Dedifferentiated amniotic fluid mesenchymal stem cell (primary cell): ENCODE data around the gene TBC1D8.
A peak's percentile ranks its signal among the peaks of the same experiment; 100 is the strongest.
"Not testable (repeated sequence)": the region's sequence is repeated elsewhere in the genome, so short reads cannot be mapped to it uniquely, and the experiment has no call there.

Experiments used
- DNase-seq: peaks from one replicate; pipeline ENCODE4 v3.0.0-alpha.2; 2016; ENCODE audit errors: extremely low spot score

TBC1D8 gene

DNA sequence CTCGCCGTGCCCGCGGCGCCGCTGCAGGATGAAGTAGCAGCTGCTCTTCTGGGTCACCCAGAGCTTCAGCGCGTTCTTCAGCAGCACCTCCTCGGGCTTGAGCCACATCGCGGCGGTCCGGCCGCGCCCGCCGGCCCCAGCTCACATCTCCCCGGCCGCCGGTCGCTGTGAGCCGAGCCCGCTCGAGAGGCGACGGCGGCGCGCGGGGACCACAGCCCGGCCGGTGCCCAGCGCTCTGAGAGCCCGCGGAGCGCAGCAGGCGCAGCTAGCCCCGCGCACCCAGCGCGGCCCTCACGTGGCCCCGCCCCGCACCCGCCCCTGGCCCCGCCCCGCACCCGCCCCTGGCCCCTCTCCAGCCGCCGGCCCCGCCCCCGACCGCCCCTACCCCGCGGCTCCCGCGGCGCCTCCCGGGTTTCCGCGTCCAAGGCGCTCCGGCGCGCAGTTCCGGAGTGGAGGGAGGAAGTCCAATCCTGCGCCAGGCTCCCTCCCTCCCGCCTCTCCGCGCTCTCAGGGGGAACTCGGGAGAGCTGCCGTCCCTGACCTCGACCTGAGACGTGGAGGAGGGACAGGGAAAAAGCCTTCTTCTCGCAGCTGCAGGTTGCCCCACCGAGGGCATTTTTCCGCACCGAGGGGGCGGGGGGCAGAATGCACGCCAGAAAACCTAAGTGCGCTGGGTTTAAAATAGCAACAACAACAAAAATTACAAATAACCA is at the start of gene TBC1D8:
TBC1D8 (minus strand) TSS at position 237 of the 713 bp plus-strand sequence; CDS start at position 108, 129 bp downstream.
- peak; percentile 70 for DNase-seq

DNA sequence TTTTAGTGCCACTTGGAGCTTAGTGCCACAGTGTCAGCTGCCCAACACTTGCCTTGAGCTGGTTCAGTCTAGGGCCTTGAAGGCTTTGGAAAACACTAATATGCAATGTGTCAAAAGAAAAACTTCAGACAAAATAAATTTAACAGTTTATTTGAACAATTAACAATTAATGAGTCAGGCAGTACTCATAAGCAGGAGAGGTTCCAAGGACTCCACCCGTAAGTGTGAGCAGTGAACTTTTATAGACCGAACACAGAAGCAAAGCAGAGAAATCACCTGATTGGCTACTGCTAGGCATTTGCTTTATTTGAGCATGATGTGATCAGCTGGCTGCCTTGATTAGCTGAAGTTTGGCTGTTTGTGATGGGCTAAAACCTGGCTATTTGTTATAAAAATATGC is 49.5 kb upstream of the TBC1D8 start:
- no peak for DNase-seq

DNA sequence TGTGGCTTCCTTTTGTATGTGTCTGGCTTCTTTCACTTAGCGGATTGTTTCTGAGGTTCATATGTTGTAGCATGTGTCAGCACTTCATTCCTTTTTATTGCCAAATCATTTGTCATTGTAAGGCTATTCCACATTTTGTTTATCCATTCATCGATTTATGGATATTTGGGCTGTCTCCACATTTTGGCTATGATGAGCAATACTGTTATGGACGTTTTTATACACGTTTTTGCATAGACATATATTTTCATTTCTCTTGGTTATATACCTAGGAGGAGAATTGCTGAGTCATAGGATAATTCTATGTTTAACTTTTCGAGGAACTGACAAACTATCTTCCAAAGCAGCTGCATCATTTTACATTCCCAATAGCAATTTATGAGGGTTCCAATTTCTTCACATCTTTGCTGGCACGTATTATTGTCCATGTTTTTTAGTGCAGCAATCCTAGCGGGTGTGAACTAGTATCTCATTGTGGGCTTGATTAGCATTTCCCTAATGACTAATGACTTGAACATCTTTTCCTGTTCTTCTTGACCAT is 48.1 kb upstream of the TBC1D8 start:
- DNase-seq, result no peak

DNA sequence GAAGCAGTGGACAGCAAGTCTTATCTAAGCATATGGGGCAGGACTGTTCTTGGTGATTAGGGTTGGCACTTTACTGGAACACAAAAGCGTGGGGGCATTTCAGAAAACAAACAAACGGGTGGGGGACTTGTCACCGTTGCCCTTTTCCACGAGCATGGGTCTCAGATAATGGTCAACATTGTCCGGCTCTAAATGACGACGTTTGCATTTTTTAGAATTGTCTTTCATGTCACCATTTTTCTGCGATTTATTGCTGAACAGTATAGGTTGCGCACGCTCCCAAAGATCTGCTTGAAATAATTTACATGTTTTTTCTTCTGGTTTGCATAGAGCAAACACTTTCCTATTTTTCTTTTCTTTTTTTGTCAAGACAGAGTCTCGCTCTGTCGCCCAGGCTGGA is 46.6 kb upstream of the TBC1D8 start:
- DNase-seq, result no peak

DNA sequence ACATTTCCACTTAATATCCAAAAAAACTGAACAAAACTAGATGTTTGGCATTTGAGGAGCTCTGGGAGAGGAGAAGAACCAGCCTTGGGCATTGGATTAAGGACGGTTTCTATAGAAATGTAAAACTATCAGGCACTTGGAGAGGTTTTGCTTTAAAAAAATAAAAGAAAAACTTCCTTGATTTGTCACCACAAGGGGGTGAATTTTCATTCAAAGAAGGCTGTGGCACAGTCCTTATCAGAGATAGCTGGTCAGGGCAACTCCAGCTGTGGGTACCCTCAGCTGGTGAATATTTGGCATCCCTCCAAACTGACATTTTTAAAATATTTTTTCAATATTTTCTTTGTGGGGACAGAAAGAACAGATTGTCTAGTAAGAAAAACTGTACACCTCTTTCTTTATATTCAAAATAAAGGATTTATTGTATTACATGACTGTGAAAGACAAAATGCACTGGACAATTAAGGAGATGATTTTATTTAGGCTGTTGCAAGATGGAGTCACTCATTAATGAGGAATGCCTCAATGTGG is 46.1 kb upstream of the TBC1D8 start:
- no peak for DNase-seq

DNA sequence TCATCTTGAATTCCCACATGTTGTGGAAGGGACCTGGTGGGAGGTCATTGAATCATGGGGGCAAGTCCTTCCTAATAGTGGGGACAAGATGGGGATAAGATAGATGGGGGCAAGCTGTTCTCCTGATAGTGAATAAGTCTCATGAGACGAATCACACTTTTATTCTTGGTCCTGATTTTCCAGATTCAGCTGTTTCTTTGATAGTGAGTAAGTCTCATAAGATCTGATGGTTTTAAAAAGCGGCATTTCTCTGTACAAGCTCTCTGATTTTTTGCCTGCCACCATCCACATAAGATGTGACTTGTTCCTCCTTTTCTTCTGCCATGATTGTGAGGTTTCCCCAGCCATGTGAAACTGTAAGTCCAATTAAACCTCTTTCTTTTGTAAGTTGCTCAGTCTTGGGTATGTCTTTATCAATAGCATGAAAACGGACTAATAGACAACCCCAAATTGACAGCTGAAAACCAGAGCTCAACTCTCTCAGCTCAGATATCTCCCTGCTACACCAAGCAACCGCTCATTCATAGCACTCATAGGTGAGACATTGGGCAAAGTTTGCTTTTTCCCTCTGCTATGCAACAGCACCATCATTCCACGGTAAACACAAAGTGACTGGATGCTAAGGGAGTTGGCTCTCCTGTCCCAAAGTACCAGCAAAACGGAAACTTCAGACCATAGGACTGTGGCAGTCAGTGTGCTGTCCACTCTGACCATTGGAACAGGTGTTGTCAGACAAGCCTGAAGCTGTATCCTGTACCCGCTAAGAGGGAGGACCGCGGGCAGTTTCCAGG is 44.9 kb upstream of the TBC1D8 start:
- DNase-seq, result no peak

DNA sequence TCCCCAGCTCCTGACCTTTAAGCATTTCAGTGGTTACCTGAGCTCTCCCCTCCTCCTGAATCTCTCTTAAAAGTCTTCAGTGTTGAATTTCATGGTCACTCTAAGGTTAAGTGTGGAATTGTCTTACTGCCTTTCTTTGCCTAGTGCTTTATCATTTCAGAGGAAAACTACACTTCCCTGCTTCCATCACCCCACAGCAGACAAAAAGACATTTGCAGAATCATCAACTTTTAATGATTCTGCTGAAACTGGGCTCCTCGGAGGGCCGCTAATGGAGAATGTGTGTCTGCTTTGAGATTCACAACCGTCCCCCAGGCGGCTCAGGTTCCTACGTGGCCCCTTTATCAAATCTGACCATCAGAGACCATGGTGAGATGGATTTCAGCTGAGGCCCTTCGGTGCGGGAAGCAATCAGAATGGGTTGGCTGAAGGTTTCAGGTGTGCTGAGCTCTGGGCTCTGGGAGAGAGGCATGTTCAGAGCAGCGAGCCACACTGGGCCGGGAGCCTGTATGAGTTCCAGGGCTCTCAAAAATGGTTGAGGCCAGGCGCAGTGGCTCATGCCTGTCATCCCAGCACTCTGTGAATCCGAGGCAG is 41.9 kb upstream of the TBC1D8 start:
- no peak for DNase-seq

DNA sequence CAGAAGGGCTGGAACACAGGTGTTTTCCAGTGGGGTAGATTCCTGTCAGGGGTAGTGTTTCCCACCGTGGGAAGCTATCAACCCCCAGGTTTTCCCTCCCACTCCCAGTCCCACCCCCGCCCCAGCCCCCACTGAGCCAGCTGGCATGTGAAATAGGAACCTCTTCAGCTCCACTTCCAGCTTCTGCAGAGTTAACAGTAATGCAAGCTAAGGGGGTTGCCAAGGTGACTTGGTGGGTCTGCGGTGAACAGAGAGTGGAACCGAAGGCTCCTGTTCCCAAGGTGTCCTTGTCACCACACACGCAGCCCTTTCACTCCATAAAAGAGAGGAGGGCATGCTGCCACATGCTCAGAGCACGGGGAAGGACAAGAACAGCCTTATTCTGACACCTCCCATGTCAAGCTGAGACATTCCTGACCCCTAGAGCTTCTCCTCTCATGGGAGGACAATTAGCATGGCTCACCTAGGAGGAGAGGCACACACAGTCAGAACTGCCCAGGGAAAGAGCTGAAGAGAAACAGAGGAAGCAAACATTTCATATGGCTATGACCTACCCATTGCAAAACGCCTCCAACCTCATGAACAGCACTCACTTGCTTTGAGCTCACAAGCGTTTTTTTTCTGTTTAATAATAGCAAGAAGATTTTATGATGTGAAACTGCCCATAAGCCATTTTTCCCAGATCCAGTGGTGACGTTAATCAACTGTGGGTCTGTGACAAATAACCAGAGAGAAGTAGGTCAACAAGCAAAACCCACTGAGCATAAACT is 39.8 kb upstream of the TBC1D8 start:
- DNase-seq, result no peak

DNA sequence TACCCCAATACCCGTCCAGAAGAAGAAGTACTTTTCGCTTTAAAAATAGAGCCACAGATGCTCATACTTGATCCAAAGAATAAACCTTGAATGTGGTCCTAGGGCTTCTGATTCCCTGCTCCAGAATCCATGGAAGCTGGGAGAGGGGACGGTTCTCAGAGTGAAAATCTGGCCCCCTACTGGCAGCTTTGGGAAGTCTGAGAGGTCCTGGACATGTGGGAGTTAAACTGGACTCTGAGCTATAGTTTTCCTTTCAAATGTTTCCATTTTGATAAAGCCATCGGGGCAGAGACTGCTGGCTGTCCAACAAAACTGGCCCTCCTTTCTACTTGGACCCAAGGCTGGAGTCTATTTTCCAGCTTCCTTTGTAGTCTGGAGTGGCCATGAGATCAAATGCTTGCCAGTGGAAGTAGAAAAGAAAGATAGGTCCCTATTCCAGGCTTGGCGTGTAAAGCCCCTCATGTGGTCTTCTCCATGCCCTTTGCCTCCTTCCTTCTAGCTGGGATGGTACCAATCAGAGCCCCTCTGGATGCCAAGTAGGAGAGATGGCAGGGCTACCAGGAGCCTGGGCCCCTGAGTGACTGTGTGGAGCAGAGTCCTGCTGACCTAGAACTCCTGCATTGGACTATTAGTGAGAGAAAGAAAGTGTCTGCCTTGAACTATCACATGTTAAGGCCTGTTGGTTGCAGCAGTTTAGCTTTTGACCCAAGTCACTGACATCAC is 37.7 kb upstream of the TBC1D8 start:
- DNase-seq, result peak; percentile 28

DNA sequence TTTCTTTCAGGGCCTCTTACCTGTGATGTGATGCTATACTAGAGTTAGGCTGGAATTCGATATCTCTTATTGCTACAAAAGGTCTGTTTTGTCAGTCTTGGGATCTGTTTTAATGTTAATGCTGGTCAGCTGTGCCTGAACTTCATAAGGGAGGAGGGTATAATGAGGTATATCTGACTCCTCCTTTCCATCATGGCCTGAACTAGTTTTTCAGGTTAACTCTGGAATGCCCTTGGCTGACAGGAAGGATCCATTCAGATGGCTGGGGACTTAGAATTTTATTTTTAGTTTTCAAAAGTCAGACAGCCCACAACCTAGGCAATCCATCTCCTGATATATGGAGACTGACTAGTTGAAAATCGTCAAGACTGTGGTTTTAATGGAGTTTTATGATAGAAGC is 35.9 kb upstream of the TBC1D8 start:
- no peak for DNase-seq

DNA sequence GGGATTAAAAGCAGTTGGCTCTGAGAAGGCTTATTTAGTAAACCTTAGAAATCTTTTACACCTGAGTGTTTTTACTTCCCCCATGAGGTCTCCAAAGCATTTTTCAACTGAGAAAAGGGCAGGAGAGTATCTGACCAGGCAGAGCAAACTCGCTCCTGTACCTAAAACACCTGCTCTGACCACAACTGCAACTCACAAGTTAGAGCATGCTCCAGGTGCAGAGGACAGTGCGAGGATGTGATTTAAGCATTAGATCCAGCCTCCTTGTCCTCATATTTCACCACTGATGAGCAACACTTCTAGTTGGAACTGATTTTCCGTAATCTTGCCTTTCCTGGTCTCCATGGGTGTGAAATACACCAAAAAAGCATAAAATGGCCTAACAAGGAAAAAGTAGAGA is 34.5 kb upstream of the TBC1D8 start:
- no peak for DNase-seq

DNA sequence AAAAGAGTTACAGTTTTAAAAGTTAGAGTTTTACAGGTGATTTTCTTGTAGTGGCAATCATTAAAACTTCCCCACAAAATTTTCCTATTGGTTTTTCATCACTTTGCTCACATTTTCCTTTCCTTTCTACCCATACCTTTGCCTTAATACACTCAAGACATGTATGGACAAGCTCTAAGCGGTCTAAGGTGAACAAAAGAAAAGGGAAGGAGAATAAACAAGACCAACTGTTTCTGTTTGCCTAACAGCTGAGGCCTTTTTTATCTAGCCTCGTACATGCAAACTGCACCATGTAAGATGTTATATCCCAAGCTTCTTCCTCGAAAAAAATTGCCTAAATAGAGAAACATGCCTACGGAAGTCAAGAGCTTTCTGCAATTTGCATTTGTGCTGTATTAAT is 33.9 kb upstream of the TBC1D8 start:
- DNase-seq, result no peak

DNA sequence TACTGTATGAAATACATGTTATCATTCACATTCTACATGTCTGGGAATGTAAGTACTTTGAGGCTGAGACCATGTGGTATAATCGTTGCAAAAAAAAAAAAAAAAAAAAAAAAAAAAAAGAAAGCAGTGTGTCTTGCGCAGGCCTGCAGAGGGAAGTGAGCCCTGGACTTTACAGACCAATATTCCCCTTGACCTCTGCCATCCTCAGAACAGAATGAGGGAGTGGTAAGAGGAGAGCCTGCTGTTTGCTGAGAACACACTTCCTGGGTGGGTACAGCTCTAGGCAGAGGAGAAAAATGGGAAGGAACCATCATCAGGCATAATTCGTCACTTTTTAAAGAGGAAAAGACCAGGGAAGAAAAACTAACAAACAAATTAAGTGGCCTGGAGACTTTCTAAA is 28.8 kb upstream of the TBC1D8 start:
- DNase-seq, result no peak

DNA sequence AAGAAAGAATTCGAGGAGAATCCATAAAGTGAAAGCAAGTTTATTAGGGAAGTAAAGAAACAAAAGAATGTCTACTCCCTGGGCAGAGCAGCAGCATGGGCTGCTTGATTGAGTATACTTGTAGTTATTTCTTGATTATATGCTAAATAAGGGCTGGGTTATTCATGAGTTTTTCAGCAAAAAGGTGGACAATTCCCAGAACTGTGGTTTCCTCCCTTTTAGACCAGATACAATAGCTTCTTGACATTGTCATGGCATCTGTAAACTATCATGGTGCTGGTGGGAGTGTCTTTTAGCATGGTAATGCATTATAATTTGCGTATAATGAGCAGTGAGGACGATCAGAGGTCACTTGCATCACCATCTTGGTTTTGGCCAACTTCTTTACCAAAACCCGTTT is 25.6 kb upstream of the TBC1D8 start:
- no peak for DNase-seq

DNA sequence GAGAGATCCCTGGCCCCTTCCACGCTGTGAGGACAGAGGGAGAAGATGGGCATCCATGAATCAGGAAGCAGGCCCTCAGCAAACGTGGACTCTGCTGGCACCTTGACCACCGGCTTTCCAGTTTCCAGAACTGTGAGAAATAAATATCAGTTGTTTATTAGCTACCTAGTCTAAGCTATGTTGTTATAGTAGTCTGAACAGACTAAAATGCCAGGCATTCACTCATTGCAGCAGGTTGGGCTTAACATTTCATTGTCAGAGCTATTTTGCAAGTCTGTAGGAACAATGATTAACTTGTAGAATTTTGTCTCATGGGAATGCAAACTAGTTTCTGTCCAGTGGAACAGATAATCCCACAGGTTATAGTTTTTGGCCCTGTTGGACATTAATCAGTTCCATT is 24.8 kb upstream of the TBC1D8 start:
- DNase-seq, result no peak

DNA sequence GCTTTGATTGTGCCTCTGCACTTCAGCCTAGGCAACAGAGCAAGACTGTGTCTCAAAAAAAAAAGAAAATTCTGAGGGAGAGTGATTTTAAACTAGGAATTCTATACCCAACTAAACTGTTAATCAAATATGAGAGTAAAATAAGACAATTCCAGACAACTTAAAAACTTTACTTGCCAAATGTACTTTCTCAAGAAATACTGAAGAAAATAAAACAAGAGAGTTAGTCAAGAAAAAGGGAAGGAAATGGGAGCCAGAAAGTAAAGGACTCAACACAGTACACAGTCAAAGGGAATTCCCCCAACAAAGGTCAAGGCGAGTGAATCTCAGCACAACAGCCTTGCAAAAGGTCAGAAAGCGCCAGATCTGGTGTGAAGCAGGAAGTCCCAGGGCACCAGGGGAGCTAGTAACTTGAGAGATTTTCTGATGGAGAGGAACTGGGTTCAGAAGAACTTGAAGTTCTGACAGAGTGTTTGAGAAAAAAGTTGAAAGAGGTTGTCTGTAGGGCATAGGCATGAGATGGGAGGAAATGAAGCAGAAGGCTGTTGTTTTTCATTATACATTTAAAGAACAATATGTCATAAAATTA is 22.6 kb upstream of the TBC1D8 start:
- DNase-seq, result no peak

DNA sequence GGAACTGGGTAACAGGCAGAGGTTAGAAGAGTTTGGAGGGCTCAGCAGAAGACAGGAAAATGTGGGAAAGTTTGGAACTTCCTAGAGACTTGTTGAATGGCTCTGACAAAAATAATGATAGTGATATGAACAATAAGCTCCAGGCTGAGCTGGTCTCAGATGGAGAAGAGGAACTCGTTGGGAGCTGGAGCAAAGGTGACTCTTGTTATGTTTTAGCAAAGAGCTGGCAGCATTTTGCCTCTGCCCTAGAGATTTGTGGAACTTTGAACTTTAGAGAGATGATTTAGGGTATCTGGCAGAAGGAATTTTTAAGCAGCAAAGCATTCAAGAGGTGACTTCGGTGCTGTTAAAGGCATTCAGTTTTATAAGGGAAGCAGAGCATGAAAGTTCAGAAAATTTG is 18.6 kb upstream of the TBC1D8 start:
- DNase-seq, result not testable (repeated sequence)

DNA sequence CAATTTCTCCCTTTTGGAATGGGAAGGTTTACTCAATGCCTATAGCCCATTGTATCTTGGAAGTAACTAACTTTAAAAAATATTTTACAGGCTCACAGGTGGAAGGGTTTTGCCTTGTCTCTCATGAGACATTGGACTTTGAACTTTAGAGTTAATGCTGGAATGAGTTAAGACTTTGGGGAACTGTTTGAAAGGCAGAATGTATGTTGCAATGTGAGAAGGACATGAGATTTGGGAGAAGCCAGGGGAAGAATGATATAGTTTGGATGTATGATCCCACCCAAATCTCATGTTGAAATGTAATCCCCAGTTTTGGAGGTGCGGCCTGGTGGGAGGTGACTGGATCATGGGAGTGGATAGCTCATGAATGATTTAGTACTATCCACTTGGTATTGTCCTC is 17.5 kb upstream of the TBC1D8 start:
- DNase-seq, result no peak

DNA sequence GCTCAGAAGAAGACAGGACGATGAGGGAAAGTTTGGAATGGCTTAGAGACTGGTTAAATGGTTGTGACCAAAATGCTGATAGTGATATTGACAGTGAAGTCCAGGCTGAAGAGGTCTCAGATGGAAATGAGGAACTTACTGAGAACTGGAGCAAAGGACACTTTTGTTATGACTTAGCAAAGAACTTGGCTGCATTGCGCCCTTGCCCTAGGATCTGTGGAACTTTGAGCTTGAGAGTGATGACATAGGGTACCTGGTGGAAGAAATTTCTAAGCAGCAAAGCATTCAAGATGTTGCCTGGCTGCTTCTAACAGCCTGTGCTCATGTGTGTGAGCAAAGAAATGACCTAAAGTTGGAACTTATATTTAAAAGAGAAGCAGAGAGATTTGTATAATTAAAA is 16.4 kb upstream of the TBC1D8 start:
- DNase-seq, result not testable (repeated sequence)

DNA sequence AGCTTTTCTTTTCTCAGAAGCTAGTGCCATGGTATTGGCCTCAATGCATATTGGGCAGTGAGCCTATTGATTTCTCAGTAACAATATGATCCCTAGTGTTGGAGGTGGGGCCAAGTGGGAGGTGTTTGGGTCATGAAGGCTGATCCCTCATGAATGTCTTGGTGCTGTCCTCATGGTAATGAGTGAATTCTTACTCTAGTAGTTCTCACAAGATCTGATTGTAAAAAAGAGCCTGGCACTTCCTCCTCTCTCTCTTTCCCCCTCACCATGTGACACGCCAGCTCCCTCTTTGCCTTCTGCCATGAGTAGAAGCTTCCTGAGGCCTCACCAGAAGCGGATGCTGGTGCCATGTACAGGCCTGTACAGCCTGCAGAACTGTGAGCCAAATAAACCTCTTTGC is 12.8 kb upstream of the TBC1D8 start:
- DNase-seq, result no peak
